ENCODE results near the gene FAM200C. TPM values are rescaled to one million over a fixed set of nuclear protein-coding genes. Genes with fewer than 3 reads are reported as not detected.

FAM200C gene
- total RNA-seq, 1 donor from 2014 or later, result 3.2 TPM

GRCh38 chr5:160432787-160433186, 32.9 kb upstream of the FAM200C start:
- no peak overlapping the region for H3K4me3 Mint-ChIP-seq (ENCODE audit: unreplicated experiment)

GRCh38 chr5:160432196-160432595, 32.3 kb upstream of the FAM200C start:
- peaks cover 9% of the 10 kb centered on the region for H3K4me1 Mint-ChIP-seq (ENCODE audit: unreplicated experiment)
- no peaks in the 10 kb centered on the region for H3K9me3 Mint-ChIP-seq (ENCODE audit: unreplicated experiment)
- no peak for DNase-seq (ENCODE audit: low spot score)
- H3K4me3 Mint-ChIP-seq (ENCODE audit: unreplicated experiment), result no peak overlapping the region
- TF ChIP-seq CTCF (IDR thresholded peaks at IDR 0.05; ENCODE audit: unreplicated experiment), result no peak
- H3K27me3 Mint-ChIP-seq (ENCODE audit: unreplicated experiment), result peaks cover 5% of the 10 kb centered on the region
- H3K36me3 Mint-ChIP-seq (ENCODE audit: low read depth, unreplicated experiment), result peaks cover 7% of the 10 kb centered on the region
- H3K27ac Mint-ChIP-seq (ENCODE audit: unreplicated experiment), result no peak overlapping the region

More at GRCh38 chr5:160432787-160433186, 32.9 kb upstream of the FAM200C start:
- H3K27me3 Mint-ChIP-seq (ENCODE audit: unreplicated experiment), result peaks cover 3% of the 10 kb centered on the region
- H3K36me3 Mint-ChIP-seq (ENCODE audit: low read depth, unreplicated experiment), result peaks cover 7% of the 10 kb centered on the region
- DNase-seq (ENCODE audit: low spot score), result no peak
- no peak for TF ChIP-seq CTCF (IDR thresholded peaks at IDR 0.05; ENCODE audit: unreplicated experiment)
- H3K27ac Mint-ChIP-seq (ENCODE audit: unreplicated experiment), result no peak overlapping the region
- H3K9me3 Mint-ChIP-seq (ENCODE audit: unreplicated experiment), result no peaks in the 10 kb centered on the region
- peaks cover 9% of the 10 kb centered on the region for H3K4me1 Mint-ChIP-seq (ENCODE audit: unreplicated experiment)

- no peak for TF ChIP-seq CTCF (IDR thresholded peaks at IDR 0.05; ENCODE audit: unreplicated experiment)
- Mint-ChIP-seq H3K27ac (ENCODE audit: unreplicated experiment) (no peak overlapping the region), H3K4me1 (ENCODE audit: unreplicated experiment) (peaks cover 8% of the 10 kb centered on the region), H3K4me3 (ENCODE audit: unreplicated experiment) (no peak overlapping the region), H3K36me3 (ENCODE audit: low read depth, unreplicated experiment) (peaks cover 3% of the 10 kb centered on the region), H3K9me3 (ENCODE audit: unreplicated experiment) (no peaks in the 10 kb centered on the region), H3K27me3 (ENCODE audit: unreplicated experiment) (peaks cover 7% of the 10 kb centered on the region)
- DNase-seq (ENCODE audit: low spot score), result no peak
These were observed 27.8 kb upstream of the FAM200C start for GRCh38 chr5:160427607-160428006.

- H3K4me3 Mint-ChIP-seq (ENCODE audit: unreplicated experiment), result no peak overlapping the region
- no peaks in the 10 kb centered on the region for H3K36me3 Mint-ChIP-seq (ENCODE audit: low read depth, unreplicated experiment)
- TF ChIP-seq CTCF (IDR thresholded peaks at IDR 0.05; ENCODE audit: unreplicated experiment), result no peak
- DNase-seq (ENCODE audit: low spot score), result no peak
- no peak overlapping the region for H3K27ac Mint-ChIP-seq (ENCODE audit: unreplicated experiment)
- peaks cover 13% of the 10 kb centered on the region for H3K27me3 Mint-ChIP-seq (ENCODE audit: unreplicated experiment)
- H3K9me3 Mint-ChIP-seq (ENCODE audit: unreplicated experiment), result no peaks in the 10 kb centered on the region
- peaks cover 27% of the 10 kb centered on the region for H3K4me1 Mint-ChIP-seq (ENCODE audit: unreplicated experiment)
These were observed 23.2 kb upstream of the FAM200C start for GRCh38 chr5:160423099-160423498.

- peak within 1 kb of the TSS; percentile 62 for H3K27ac Mint-ChIP-seq (ENCODE audit: unreplicated experiment)
These were observed 21.9 kb upstream of the FAM200C start, which contains the start of gene PTTG1 for GRCh38 chr5:160421625-160422258. Gene PTTG1 (plus strand): TSS chr5:160421855. CDS start chr5:160422313, 458 bp downstream.

More at GRCh38 chr5:160421625-160422258, 21.9 kb upstream of the FAM200C start, which contains the start of gene PTTG1:
- no peak for TF ChIP-seq CTCF (IDR thresholded peaks at IDR 0.05; ENCODE audit: unreplicated experiment)
- Mint-ChIP-seq H3K4me3 (ENCODE audit: unreplicated experiment) (peak within 1 kb of the TSS; percentile 94), H3K36me3 (ENCODE audit: low read depth, unreplicated experiment) (no peaks in the 10 kb centered on the region), H3K4me1 (ENCODE audit: unreplicated experiment) (peaks cover 32% of the 10 kb centered on the region), H3K9me3 (ENCODE audit: unreplicated experiment) (no peaks in the 10 kb centered on the region), H3K27me3 (ENCODE audit: unreplicated experiment) (peaks cover 11% of the 10 kb centered on the region)
- peak; percentile 93 for DNase-seq (ENCODE audit: low spot score)
